Measurements from ENCODE around the gene SMCO1.

DNA sequence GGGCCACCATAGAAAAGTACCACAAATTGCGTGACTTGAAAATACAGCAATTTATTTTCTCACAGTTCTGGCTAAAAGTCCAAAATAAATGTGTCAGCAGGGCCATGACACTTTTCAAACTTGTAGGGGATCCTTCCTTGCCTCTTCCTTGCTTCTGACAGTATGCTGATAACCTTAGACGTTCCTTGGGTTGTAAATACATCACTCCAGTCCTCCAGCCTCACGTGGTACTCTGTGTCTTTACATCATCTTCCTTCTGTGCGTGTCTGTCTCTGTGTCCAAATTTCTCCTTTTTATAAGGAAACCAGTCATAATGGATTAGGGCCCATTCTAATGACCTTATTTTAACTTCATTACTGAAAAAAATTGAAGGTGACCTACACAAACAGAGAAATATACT, 19.0 kb downstream of the SMCO1 start:
- TF ChIP-seq EZH2phosphoT487 (IDR thresholded peaks at IDR 0.05; ENCODE audit: borderline replicate concordance, low read length): no peak
- TF ChIP-seq, protein P1, sequence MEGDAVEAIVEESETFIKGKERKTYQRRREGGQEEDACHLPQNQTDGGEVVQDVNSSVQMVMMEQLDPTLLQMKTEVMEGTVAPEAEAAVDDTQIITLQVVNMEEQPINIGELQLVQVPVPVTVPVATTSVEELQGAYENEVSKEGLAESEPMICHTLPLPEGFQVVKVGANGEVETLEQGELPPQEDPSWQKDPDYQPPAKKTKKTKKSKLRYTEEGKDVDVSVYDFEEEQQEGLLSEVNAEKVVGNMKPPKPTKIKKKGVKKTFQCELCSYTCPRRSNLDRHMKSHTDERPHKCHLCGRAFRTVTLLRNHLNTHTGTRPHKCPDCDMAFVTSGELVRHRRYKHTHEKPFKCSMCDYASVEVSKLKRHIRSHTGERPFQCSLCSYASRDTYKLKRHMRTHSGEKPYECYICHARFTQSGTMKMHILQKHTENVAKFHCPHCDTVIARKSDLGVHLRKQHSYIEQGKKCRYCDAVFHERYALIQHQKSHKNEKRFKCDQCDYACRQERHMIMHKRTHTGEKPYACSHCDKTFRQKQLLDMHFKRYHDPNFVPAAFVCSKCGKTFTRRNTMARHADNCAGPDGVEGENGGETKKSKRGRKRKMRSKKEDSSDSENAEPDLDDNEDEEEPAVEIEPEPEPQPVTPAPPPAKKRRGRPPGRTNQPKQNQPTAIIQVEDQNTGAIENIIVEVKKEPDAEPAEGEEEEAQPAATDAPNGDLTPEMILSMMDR (IDR thresholded peaks at IDR 0.05; ENCODE audit: low read depth, low read length, poor library complexity, severe bottlenecking): no peak
